ENCODE results near the gene ZFP1.
"Not testable (repeated sequence)": the region's sequence is repeated elsewhere in the genome, so short reads cannot be mapped to it uniquely, and the experiment has no call there.

ZFP1 gene

DNA sequence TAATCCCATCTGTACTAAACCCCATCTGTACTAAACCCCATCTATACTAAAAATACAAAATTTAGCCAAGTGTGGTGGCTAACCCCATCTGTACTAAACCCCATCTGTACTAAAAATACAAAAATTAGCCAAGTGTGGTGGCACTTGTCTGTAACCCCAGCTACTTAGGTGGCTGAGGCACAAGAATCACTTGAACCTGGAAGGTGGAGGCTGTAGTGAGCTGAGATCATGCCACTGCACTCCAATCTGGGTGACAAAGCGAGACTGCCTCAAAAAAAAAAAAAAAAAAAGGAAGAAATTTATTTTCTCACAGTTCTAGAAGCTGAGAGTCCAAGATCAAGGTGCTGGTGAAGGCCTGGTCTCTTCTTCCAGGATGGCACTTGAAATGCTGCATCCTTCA is 12.1 kb downstream of the ZFP1 start:
- DNase-seq = no peak

DNA sequence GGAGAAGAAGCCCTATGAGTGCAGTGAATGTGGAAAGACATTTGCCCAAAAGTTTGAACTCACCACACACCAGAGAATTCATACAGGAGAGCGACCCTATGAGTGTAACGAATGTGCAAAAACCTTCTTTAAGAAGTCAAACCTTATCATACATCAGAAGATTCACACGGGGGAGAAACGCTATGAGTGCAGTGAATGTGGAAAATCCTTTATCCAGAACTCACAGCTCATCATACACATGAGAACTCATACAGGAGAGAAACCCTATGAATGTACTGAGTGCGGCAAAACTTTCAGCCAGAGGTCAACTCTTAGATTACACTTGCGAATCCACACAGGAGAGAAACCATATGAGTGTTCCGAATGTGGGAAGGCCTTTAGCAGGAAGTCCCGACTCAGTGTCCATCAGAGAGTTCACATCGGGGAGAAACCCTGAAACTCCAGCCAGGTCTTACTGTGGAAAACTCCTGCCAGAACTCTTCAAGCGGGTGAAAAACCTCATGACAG is 21.6 kb downstream of the ZFP1 start:
- DNase-seq = no peak

DNA sequence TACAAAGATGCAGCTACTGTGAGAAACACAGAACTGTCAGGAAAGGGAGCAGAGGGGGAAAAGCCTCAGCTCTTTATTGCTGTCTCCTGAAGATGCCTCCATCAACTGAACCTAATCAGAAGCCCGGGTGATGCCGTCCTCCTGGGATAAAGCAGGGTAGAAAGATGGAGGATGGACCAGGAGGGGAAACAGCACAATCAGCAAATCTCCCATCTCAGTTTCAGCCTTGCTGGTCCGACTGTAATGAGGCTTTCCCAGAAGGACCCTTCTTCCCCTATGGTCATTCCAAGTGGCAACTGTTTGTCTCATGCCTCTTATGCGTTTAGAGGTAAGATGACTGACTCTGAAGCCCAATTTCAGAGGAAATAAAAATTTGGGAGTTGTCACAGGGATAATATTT is 24.3 kb downstream of the ZFP1 start:
- no peak for DNase-seq

DNA sequence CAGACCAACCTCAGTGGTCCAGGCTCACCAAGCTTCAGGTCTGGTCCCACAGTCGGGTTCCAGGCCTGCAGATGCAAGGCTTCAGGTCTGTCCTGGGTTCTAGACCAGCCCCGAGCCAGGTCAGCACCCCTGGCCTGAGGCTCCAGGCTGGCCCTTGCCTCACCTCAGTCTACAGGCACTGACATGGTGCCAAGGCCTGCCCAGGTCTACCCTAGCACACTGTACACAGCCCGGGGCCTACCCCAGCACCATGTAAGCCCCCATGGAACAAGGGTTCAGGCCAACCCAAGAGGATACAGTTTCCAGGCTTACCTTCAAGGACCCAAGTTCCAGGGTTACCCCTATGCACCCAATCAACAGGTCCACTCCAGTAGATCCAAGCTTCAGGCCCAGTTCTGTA is 26.8 kb downstream of the ZFP1 start:
- DNase-seq = no peak

DNA sequence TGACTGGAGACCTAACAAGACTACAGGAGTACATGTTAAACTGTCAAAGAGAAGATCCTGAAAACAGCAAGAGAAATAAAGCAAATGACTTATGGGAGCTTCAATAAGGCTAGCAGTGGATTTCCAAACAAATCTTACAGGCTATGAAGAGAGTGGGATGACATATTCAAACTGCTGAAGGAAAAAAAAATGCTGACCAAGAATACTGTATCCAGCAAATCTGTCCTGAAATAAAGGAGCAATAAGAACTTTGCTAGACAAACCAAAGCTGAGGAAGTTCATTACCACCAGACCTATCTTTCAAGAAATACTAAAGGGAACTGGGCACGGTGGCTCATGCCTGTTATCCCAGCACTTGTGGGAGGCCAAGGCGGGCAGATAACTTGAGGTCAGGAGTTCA is 28.6 kb downstream of the ZFP1 start:
- DNase-seq = no peak

DNA sequence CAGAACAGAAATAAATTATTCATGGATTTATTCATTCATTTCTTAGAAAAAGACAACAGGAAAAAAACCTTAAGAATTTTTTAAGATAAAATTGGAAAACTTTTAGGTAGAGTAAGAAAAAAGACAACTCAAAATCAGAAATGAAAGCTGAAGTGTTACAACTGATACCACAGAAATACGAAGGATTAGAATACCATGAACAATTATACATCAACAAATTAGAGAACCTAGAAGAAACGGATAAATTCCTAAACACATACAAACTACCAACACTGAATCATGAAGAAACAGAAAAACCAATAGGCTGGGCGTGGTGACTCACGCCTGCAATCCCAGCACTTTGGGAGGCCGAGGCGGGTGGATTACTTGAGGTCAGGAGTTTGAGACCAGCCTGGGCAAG is 30.9 kb downstream of the ZFP1 start:
- no peak for DNase-seq

DNA sequence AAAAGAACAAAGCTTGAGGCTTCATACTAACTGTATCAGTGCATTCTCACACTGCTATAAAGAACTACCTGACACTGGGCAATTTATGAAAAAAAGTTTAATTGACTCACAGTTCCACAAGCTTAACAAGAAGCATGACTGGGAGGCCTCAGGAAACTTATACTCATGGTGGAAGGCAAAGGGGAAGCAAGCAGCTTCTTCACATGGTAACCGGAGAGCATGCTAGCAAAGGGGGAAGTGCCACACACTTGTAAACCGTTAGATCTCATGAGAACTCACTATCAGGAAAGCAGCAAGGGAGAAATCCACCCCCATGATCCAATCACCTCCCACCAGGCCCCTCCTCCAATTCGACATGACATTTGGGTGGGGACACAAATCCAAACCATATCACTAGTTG is 33.3 kb downstream of the ZFP1 start:
- no peak for DNase-seq

DNA sequence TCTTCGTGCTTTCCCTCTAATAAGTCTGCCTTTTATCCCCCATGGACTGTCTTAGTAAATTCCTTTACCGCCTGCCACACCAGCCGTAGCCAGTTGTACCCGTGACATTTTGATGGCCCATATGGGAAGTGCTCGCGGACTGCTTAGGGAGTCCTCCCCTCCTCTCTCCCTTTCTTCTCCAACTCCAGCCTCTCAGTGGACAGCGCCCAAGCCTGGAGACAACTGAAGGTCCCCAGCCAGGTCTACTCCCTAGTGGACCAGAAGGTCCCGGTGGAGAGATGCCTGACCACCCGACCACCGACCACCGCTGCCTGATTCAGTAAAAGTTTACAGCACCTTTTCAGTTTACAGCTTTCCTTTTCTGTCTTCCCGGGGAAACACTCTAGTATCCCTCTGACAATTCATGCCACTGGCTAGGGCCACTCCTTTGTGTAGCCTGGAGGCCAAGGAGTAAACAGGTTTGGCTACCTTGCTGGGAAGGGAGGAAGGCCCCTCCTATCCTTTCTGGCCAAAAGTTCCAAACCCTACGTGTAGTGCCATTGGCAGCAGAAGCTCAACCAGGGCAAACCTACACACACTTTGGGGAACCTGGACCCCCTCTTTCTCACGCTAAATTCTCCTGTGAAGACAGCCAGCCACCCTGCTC is 40.6 kb downstream of the ZFP1 start:
- DNase-seq = no peak

DNA sequence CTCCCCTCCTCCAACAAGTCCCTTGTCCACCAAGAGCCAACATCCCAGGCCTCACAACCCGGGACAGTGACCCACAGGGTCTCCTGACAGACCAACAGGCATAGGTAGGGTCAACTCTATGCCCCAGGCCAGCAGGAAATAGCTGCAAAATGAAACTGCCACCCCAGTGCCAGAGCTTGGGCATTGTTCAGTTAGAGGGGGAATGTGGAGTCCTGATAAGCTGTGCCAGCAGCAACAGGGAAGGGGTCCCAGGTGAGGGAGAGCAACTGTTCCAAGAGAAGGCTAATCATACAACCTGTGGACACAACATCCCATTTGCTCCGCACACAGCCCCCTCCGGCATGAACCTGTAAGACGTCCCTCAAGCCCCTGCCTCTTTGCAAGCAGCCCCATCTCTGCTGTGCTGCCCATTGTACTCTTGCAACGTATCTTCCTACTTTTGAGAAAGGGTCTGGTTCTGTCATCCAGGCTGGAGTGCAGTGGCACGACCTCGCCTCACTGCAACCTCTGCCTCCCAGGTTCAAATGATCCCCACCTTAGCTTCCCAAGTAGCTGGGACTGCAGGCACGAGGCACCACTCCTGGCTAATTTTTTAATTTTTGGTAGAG is 41.4 kb downstream of the ZFP1 start:
- DNase-seq = no peak

DNA sequence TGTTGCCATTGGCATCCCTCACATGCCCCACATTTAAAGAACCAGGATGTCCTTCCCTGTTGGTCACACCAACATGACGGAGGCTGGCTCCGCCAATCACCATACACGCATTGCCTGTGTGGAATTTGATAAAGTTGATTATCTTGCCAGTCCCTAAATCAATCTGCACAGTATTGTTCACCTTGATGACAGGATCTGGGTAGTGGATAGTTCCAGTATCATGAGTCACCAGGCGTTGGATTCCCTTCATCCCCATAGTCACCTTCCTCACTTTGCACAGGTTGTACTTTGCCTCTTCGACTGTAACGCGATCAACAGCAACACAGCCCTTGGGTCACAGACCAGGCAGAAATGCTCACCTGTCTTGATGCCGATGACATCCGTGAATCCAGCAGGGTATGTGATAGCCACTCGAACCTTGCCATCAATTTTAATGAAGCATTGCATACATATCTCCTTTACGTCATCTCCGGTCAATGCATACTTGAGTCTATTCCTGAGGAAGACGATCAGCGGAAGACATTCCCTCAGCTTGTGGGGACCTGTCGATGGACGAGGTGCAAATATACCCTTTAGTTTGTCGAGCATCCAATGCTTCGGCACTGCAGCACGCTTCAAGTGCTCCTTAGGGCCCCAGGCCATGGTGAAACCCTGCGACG is 44.4 kb downstream of the ZFP1 start:
- no peak for DNase-seq

DNA sequence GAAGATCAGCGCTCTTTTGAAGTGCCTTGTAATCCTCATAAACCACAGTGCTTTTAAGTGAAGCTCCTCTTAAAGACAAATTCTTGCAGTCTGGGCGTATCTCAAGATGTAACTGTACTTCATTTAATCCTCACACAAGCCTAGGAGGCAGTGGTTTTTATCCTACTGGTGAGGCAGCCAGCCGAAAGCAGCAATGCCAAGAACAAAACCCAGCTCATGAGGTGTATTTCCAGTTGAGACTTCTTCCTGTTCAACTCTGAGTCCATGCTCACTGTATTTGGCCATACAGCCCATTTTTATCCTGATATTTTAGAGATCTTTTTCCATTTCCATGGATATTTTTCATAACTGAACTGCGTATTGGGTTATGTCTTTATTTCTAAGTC is 44.9 kb downstream of the ZFP1 start:
- DNase-seq = no peak

DNA sequence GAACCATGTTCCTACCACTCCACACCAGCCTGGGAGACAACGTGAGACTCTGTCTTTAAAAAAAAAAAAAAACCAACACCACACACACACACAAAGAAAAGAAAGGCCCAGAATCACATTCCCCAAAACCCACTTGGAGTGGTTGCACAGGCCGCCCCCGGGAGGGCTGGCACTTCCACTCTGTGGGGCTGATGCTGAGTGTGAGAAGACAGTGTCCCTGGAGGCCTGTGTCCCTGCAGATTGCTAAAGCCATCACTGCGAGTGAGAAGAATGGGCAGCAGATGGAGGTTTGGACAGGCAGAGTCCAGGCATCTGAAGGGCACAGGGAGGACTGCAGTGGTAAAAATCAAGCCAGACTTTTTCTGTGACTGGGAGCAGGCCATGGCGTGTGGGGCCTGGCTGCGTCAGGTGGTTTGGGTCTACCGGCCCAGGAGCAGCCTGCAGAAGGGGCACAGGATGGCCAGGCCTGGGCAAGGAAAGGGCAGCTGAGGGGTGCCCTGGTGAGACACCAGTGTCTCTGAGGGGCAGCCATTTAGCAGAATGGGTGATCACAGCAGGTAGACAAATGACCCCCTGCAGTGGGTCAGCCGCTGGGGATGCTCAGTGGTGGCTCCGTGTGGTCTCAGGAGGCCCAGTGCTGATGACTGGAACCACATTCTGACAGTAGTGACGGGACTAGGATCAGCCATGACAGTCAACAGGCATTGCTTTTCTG is 45.6 kb downstream of the ZFP1 start:
- no peak for DNase-seq

DNA sequence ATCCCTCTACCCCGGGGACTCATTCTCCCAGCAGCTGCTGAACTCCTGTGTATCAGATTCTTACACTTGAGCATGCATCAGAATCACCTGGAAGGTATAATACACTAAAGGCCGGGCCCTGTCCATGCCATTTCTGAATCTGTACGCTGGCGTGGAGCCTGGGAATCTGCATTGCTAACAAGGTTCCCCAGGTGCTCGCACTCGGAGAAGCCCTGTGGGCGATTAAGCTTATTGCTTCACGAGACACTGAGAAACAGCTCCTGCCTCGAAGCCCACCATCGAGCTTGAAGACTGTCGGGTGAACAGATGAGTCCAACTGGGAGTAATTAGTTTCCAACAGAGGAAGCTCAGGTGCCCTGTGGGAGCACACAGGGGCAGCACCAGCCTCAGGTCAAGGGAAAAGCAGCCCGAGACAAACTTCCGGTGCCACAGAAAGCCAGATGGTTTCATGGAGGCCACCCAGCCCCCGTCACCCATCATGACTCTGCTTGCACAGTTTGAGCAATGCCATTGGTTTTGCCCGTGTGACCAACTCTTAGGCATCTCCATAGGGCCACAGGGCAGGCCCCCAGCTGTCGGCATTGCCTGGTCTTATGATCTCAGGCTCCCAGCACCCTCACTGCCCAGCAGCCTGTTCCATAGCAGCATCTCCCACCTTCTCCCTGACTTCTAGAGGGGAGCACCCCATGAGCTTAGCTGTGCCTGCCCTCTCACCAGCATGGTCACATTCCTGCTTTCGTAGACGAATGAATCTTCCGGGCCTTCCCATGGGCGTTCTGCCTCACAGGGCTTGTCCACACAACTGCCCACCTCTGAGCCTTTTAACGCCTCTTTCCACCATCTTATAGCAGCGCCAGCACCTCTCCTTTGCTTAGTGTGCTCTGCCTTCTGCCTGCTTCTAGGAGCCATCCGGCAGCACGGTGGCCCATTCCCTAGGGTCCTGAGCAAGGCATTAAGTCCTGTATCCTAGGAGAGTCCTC is 47.8 kb downstream of the ZFP1 start:
- DNase-seq = no peak

DNA sequence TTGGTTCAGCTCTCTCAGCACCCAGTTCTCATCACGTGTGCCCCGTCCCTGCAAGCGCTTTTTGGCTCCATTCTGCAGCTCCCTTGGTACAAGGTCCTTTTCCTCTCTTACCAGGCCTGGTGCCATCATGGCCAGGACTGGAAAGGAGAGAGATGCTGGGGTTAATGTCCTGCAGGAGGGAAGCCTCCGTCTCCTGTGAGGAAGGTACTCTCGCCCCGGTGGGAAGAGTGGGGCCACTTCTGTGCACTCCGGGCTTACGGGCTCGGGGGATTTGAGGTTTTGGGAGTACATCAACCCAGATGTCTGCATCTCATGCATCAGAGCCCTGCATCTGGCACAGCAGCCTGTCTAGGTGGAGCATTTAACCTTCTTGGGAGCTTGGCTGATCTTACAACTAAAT is 48.5 kb downstream of the ZFP1 start:
- no peak for DNase-seq

DNA sequence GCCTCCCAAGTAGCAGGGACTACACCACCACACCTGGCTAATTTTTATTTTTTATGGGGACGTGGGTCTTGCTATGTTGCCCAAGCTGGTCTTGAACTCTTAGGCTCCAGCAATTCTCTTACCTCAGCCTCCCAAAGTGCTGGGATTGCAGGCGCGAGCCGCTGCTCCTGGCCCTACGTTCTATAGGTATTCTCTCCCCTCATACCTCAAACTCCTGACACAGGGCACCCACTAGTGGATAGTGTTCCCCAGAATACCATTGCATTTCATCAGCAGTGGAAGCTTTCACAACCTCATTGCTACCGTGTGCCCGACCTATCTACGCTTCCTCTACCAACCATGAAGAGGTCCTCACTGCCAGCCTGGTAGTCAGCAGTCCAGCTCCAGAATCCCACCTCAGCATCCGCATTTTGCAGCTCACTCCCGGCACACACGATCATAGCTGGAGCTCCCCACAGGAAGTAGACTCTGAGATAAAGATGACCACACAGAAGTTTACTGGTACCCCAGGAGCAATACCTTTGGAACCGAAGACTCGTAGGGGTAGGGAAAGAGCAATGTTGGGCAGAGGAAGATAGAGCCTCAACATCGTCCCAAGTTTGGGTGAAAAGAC is 49.3 kb downstream of the ZFP1 start:
- DNase-seq = no peak

DNA sequence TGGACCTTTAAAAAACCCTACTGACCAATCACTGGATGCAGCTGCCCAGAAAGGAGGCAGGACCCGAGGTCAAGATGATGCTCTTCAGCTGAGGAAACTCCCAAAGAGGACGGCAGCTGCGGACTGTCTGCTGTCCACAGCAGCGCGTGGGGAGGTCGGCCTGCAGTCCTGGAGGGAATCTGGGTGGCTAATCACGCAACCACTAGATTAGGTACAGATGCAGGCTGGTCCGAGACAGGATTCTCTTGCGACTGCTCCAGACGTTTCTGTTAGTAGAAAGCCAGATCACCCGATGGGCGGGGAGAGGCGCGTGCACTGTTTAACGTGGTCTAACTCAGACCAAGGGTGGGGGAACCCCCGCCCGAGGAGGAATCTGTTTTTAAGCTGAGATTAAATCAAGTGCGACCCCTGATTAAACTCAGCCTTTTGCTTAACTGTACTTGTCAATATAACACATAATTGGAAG is 49.8 kb downstream of the ZFP1 start:
- DNase-seq = no peak

DNA sequence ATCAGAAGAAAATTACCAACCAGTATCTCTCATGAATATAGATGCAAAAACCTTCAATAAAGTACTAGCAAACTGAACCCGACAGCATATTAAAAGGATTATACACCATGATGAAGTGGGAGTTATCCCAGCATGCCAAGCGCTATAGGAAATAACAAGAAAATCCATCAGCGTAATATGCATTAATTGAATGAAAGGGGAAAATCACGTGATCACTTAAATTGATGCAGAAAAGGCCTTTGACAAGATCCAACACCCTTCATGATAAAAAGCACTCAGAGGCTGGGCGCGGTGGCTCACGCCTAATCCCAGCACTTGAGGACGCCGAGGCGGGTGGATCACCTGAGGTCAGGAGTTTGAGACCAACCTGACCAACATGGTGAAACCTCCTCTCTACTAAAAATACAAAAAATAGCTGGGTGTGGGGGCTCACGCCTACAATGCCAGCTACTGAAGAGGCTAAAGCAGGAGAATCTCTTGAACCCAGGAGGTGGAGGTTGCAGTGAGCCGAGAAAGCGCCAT is 53.8 kb downstream of the ZFP1 start:
- no peak for DNase-seq

DNA sequence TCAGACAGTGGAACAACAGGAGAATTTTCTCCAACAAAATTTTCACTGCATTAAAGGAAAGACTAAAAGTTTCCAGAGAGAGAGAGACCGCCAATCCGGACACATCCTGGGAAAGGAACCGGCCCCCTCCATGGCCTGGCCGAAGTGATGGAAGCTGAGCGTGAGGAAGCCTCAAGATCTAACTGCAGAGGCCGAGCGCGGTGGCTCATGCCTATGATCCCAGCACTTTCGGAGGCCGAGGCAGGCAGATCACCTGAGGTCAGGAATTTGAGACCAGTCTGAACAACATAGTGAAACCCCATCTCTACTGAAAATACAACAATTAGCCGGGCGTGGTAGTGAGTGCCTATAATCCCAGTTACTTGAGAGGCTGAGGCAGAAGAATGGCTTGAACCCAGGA is 54.8 kb downstream of the ZFP1 start:
- DNase-seq = no peak

DNA sequence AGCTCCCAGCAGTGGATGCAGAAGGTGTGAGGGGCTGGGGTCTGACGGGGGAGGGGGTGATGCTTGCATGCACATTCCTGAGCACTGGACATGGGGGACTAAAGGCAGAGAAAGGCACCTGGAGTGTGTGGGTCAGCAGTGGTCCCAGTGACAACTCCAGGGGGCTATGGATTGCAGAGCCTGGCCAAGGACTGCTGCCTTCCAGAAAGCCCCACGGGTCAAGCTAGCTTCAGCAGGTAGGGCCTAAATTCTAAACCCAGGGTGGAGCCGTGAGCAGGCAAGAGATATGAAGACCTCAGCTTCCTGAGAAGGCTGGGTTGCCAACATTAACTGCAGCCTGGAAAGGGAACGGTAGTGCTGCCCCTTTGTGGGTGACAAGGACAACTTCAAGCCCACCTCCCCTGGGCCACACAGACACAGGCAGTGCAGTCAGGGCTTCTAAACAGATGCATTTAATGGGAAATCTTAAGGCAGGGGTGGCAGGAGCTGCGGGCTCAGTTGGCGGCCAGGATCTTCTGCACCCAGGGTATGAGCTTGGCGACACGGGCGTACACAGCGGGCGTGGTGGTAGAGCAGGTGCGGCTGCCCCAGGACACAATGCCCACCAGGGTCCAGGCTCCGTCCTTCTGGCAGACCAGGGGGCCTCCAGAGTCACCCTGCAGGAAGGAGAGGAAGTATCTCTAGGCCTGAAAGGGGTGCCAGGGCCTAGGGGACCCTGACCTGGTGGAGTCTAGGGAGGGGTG is 55.5 kb downstream of the ZFP1 start:
- DNase-seq = no peak

DNA sequence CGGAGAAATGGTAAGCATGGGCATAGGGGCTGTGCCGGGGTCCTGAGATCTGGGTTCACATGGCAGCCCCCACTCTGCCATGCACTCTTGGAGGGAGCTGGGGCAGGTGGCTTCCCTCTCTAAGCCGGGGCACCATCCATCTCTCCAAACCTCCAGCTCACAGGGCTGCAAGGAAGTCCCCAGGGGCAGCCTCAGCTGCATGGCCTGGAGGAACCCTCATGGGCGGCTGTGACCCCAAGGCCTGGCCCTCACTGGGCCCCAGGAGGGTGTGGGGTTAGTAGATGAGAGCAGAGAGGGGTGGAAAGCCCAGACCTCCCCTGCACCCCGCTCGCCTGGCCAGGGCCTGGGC is 56.1 kb downstream of the ZFP1 start:
- DNase-seq = no peak

DNA sequence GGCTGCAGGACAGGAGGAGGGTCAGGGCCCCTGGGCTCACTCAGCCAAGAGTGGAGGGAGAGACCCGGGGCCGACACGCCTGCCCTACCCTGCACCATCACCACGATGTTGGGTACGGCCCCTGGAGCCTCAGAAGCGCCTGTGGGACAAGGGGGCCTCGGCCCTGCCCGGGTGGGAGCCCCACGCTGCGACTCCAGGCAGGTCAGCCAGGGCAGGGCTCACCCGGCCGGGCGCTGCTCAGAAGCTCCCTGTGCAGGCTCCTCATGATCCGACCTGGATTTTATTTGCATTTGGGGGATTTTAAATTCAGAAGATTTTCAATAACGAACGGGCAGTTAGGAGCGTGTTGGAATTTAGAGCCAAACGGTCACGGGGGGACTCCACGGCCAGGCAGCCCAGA is 56.6 kb downstream of the ZFP1 start:
- not testable (repeated sequence) for DNase-seq

Data from CD4-positive, alpha-beta T cell treated with Interferon alpha-2 for 1 hour (primary cell).